MM.1S (cell line): Measurements from ENCODE around the gene HNRNPA1.

Experiments used
- DNase-seq: peaks from one replicate; pipeline ENCODE4 v3.0.0-alpha.2; 2015
- H2AFZ ChIP-seq: fragments of 300-600 bp; sonication (generic); 2 replicates; pipeline ENCODE4 v1.6.0; 2016; ENCODE audit warnings: antibody characterized with exemption, low read length
- H3F3A ChIP-seq: fragments of 300-600 bp; sonication (generic); 2 replicates; pipeline ENCODE4 v1.6.1; 2016; ENCODE audit warnings: mild to moderate bottlenecking, antibody characterized with exemption, low read length, moderate library complexity, mixed read lengths; ENCODE audit not compliant: insufficient read depth
- H3K27ac ChIP-seq: fragments of 300-600 bp; sonication (generic); 2 replicates; pipeline ENCODE4 v1.5.1; 2016; ENCODE audit warnings: mild to moderate bottlenecking, low read length
- H3K27me3 ChIP-seq: fragments of 300-600 bp; sonication (generic); replicated peaks from 2 replicates; pipeline ENCODE4 v1.6.0; 2016; ENCODE audit warnings: low read length; ENCODE audit not compliant: insufficient read depth
- H3K36me3 ChIP-seq: fragments of 300-600 bp; sonication (generic); replicated peaks from 2 replicates; pipeline ENCODE4 v1.6.1; 2016; ENCODE audit warnings: mild to moderate bottlenecking, low read length, mixed read lengths; ENCODE audit not compliant: insufficient read depth
- H3K4me1 ChIP-seq: fragments of 300-600 bp; sonication (generic); 2 replicates; pipeline ENCODE4 v1.6.1; 2016; ENCODE audit warnings: low read length, mixed read lengths
- H3K4me2 ChIP-seq: fragments of 300-600 bp; sonication (generic); 2 replicates; pipeline ENCODE4 v1.6.0; 2016; ENCODE audit warnings: low read depth, low read length
- H3K4me3 ChIP-seq: fragments of 300-600 bp; sonication (generic); 2 replicates; pipeline ENCODE4 v1.5.1; 2016; ENCODE audit warnings: low read length, mixed read lengths
- H3K79me2 ChIP-seq: fragments of 300-600 bp; sonication (generic); 2 replicates; pipeline ENCODE4 v1.6.1; 2016; ENCODE audit warnings: mixed run types, low read length, mixed read lengths
- H3K9ac ChIP-seq: fragments of 300-600 bp; sonication (generic); 2 replicates; pipeline ENCODE4 v1.6.1; 2016; ENCODE audit warnings: low read length, mixed read lengths
- H3K9me2 ChIP-seq: fragments of 300-600 bp; sonication (generic); replicated peaks from 2 replicates; pipeline ENCODE4 v1.6.1; 2016; ENCODE audit warnings: mild to moderate bottlenecking, low read length, mixed read lengths; ENCODE audit not compliant: insufficient read depth
- H3K9me3 ChIP-seq: fragments of 300-600 bp; sonication (generic); replicated peaks from 2 replicates; pipeline ENCODE4 v1.6.1; 2016; ENCODE audit warnings: mild to moderate bottlenecking, low read length, mixed read lengths; ENCODE audit not compliant: insufficient read depth
- H4K20me1 ChIP-seq: fragments of 300-600 bp; sonication (generic); 2 replicates; pipeline ENCODE4 v1.6.1; 2016; ENCODE audit warnings: mild to moderate bottlenecking, low read length, moderate library complexity, mixed read lengths; ENCODE audit not compliant: insufficient read depth
- EZH2 ChIP-seq: fragments of 300-600 bp; sonication (generic); optimal IDR thresholded peaks from 2 replicates; pipeline ENCODE3; 2017; ENCODE audit warnings: low read depth, mild to moderate bottlenecking, antibody characterized with exemption, low read length, mixed read lengths
- EZH2phosphoT487 ChIP-seq: fragments of 300-600 bp; sonication (generic); IDR thresholded peaks from 2 replicates; pipeline ENCODE4 v1.6.1; 2018; ENCODE audit warnings: antibody characterized with exemption, low read length
- TF ChIP-seq, protein P1 (sequence below): fragments of 300-600 bp; sonication (generic); IDR thresholded peaks from 2 replicates; pipeline ENCODE4 v1.5.1; 2016; ENCODE audit warnings: antibody characterized with exemption, low read length, mixed read lengths

HNRNPA1 gene

DNA sequence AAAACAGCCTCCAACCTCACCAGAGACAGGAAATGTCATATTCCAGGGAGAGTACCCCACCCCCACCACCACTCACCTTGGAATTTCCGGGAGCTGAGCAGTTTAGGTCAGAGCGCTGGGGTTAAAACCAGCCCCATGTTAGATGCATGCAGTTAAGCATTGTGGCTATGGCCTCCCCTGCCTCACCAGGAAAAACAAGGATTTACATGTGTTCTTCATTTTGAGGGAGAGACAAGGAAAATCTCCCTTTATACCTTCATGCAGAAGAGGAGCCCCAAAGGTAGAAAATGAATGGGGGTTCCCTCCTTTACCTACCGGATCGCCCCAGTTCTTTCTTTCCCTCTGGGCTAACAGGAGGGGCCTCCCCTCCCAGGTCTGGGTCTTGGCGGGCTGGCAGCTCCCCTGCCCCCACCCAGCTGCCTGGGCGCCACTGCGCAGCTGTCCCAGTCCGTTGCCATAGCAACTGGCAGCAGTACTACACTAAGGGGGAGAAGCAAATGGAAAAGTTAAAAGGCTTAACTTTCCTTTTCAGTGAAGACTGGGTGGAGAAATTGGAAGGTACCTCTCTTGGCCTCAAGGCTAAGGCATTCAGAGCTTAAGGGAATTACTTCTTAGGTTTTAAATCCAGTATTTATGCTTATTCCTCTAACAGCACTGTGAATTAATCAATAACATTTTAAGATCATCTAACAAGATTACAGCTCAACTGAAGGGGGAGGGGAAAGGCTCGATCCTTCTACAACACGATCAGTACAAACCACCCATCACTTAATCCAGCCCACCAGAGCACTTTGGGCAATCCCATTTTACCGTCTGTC, 21.1 kb upstream of the HNRNPA1 start:
- Histone ChIP-seq H3K4me2 (no peak overlapping the region; the same call in 1 of the 2 replicates), H3K9me2 (no peaks in the 10 kb centered on the region), H3K79me2 (peaks cover 53% of the 10 kb centered on the region), H3K36me3 (peaks cover 11% of the 10 kb centered on the region; the same call in 1 of the 2 replicates), H3K9ac (no peak overlapping the region), H3F3A (no peaks in the 10 kb centered on the region), H2AFZ (no peak overlapping the region), H3K27me3 (no peaks in the 10 kb centered on the region), H4K20me1 (no peaks in the 10 kb centered on the region), H3K9me3 (no peaks in the 10 kb centered on the region), H3K4me1 (peaks cover 6% of the 10 kb centered on the region; the same call in 1 of the 2 replicates), H3K4me3 (no peak overlapping the region), H3K27ac (no peak overlapping the region)
- DNase-seq, result no peak
- no peak for TF ChIP-seq EZH2
- TF ChIP-seq, protein P1, sequence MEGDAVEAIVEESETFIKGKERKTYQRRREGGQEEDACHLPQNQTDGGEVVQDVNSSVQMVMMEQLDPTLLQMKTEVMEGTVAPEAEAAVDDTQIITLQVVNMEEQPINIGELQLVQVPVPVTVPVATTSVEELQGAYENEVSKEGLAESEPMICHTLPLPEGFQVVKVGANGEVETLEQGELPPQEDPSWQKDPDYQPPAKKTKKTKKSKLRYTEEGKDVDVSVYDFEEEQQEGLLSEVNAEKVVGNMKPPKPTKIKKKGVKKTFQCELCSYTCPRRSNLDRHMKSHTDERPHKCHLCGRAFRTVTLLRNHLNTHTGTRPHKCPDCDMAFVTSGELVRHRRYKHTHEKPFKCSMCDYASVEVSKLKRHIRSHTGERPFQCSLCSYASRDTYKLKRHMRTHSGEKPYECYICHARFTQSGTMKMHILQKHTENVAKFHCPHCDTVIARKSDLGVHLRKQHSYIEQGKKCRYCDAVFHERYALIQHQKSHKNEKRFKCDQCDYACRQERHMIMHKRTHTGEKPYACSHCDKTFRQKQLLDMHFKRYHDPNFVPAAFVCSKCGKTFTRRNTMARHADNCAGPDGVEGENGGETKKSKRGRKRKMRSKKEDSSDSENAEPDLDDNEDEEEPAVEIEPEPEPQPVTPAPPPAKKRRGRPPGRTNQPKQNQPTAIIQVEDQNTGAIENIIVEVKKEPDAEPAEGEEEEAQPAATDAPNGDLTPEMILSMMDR, result no peak
- no peak for TF ChIP-seq EZH2phosphoT487

DNA sequence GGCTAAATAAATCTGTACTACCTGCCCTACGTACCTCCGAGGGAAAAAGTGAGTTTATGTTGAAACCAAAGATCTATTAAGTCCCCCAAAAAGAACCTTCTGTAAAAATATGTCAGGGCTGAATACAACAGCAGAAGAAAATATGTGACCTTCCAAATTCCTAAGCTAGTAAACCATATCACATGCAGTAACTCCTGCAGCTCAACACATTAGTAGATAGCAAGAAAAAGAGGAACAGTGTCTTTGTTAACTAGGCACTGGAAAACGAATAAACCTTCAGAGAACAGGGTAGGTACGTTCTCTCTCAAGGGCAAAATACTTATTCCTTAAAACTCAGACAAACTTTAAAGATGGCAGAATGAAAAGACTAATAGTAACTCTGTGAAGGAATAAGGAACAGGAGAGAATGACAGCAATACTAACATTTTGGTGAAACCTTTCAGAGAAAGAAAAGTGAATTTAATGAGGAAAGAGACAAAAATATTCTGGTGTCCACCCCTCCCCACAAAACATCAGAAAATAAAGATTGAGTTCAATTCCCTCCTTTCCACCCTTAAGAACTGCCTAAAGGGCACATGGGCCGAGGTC, 18.6 kb upstream of the HNRNPA1 start:
- Histone ChIP-seq H3K4me3 (no peak overlapping the region), H3K9ac (no peak overlapping the region), H3K36me3 (peaks cover 6% of the 10 kb centered on the region; the same call in 1 of the 2 replicates), H4K20me1 (no peaks in the 10 kb centered on the region), H2AFZ (no peak overlapping the region), H3K9me2 (no peaks in the 10 kb centered on the region), H3K4me2 (no peak overlapping the region), H3K79me2 (peaks cover 55% of the 10 kb centered on the region), H3F3A (no peaks in the 10 kb centered on the region), H3K4me1 (peaks cover 6% of the 10 kb centered on the region; the same call in 1 of the 2 replicates), H3K9me3 (no peaks in the 10 kb centered on the region), H3K27ac (no peak overlapping the region), H3K27me3 (no peaks in the 10 kb centered on the region)
- no peak for TF ChIP-seq EZH2
- TF ChIP-seq, protein P1, result no peak
- no peak for TF ChIP-seq EZH2phosphoT487
- DNase-seq, result no peak

DNA sequence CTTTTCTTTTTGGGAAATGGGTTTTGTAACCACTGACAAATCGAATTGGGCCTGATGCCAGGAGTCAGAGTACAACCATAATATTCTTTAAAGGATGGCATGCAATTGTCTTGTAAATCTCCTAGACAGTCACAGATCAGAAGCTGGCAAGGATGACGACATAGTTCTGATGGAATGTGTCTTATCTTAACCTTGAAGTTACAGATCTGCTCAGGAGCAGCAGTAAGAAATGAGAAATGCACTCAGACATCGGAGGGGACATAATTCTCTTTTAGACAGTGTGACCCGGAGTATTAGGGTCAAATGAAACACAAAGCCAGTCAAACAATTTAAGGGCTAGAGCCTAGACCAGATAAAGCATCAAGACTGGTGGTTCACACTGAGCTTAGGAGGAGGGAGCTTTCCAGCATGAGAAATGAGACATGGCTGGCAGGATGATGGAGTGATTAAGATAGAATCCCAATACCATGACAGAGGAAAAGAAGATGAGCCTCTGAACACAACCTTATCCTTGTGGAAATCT, 18.1 kb upstream of the HNRNPA1 start:
- Histone ChIP-seq H3K9ac (no peak overlapping the region), H3K9me2 (no peaks in the 10 kb centered on the region), H3K9me3 (no peaks in the 10 kb centered on the region), H3K79me2 (peaks cover 55% of the 10 kb centered on the region), H4K20me1 (no peaks in the 10 kb centered on the region), H3K4me2 (no peak overlapping the region), H3K4me1 (peaks cover 6% of the 10 kb centered on the region; the same call in 1 of the 2 replicates), H3F3A (no peaks in the 10 kb centered on the region), H3K4me3 (no peak overlapping the region), H3K27ac (no peak overlapping the region), H3K36me3 (peaks cover 1% of the 10 kb centered on the region; the same call in 1 of the 2 replicates), H3K27me3 (no peaks in the 10 kb centered on the region), H2AFZ (no peak overlapping the region)
- TF ChIP-seq EZH2phosphoT487 (no peak), EZH2 (no peak)
- TF ChIP-seq, protein P1, result no peak
- DNase-seq, result no peak
